Measurements from ENCODE around the gene HNRNPA1.
"Not testable (repeated sequence)": the region's sequence is repeated elsewhere in the genome, so short reads cannot be mapped to it uniquely, and the experiment has no call there.

- not testable (repeated sequence) for TF ChIP-seq REST (IDR thresholded peaks at IDR 0.05; ENCODE audit: insufficient replicate concordance, low read depth); CTCF (IDR thresholded peaks at IDR 0.05; ENCODE audit: insufficient read depth, low read length); GABPA (IDR thresholded peaks at IDR 0.05; ENCODE audit: low read depth); POLR2AphosphoS5 (IDR thresholded peaks at IDR 0.05; ENCODE audit: low read depth)
Measured at GRCh38 chr12:54231269-54231668, 49.3 kb upstream of the HNRNPA1 start.

Measured in HL-60 (cell line).